ENCODE measurements around the gene ARHGEF33.

DNA sequence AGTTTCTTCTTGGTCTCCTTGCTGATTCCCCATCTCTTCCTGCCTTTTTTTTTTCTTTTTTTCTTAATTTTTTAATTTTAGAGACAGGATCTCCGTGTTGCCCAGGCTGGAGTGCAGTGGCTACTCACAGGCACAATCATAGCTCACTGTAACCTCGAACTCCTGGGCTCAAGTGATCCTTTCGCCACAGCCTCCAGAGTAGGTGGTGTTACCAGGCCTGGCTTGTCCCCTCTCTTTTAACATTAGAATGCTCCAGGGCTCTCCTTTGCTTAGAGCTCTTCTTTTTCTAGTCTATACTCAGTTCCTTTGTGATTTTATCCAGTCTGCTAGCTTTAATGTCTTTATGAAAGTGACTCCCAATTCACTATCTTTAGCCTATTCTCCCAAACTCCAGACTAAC is 89.2 kb downstream of the ARHGEF33 start:
- TF ChIP-seq, protein P1, sequence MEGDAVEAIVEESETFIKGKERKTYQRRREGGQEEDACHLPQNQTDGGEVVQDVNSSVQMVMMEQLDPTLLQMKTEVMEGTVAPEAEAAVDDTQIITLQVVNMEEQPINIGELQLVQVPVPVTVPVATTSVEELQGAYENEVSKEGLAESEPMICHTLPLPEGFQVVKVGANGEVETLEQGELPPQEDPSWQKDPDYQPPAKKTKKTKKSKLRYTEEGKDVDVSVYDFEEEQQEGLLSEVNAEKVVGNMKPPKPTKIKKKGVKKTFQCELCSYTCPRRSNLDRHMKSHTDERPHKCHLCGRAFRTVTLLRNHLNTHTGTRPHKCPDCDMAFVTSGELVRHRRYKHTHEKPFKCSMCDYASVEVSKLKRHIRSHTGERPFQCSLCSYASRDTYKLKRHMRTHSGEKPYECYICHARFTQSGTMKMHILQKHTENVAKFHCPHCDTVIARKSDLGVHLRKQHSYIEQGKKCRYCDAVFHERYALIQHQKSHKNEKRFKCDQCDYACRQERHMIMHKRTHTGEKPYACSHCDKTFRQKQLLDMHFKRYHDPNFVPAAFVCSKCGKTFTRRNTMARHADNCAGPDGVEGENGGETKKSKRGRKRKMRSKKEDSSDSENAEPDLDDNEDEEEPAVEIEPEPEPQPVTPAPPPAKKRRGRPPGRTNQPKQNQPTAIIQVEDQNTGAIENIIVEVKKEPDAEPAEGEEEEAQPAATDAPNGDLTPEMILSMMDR (IDR thresholded peaks at IDR 0.05; ENCODE audit: insufficient read depth, low read depth, low read length): no peak
- TF ChIP-seq EZH2 (IDR thresholded peaks at IDR 0.05; ENCODE audit: insufficient read depth, low read length): no peak

All from astrocyte (in vitro differentiated cells and primary cell).